K562 (cell line): ENCODE data around the gene SPI1. TPM values are rescaled to one million over a fixed set of nuclear protein-coding genes. Genes with fewer than 3 reads are reported as not detected.

Experiments used
- ARHGAP35 ChIP-seq: fragments of 450-650 bp; IDR thresholded peaks from 2 replicates; pipeline ENCODE4 v1.6.1; 2018; ENCODE audit not compliant: partially characterized antibody
- CC2D1A ChIP-seq: fragments of 450-650 bp; IDR thresholded peaks from 2 replicates; pipeline ENCODE4 v1.6.1; 2017; ENCODE audit warnings: mild to moderate bottlenecking
- FUS ChIP-seq: fragments of 200-400 bp; formaldehyde crosslinking; optimal IDR thresholded peaks from 2 replicates; pipeline ENCODE3; 2017; ENCODE audit warnings: low read depth, low read length
- HDAC2 ChIP-seq: fragments of 450-650 bp; IDR thresholded peaks from 2 replicates; pipeline ENCODE4 v1.6.1; 2016; ENCODE audit warnings: mild to moderate bottlenecking
- HIVEP1 ChIP-seq: fragments of 250-450 bp; sonication (Bioruptor Pico); IDR thresholded peaks from 2 replicates; pipeline ENCODE4 v1.4.0; 2020; ENCODE audit warnings: mild to moderate bottlenecking
- KHSRP ChIP-seq: fragments of 450-650 bp; IDR thresholded peaks from 2 replicates; pipeline ENCODE4 v1.6.1; 2017
- MAFG ChIP-seq: fragments of 450-650 bp; conservative IDR thresholded peaks from 2 replicates; pipeline ENCODE4 v1.6.1; 2016; ENCODE audit warnings: missing genetic modification characterization, missing compliant biosample characterization
- MECOM ChIP-seq: fragments of 250-450 bp; sonication (Bioruptor Pico); IDR thresholded peaks from 2 replicates; pipeline ENCODE4 v1.8.0; 2022; ENCODE audit warnings: inconsistent platforms
- NELFE ChIP-seq: IDR thresholded peaks from 2 replicates; pipeline ENCODE4 v1.6.1; 2011; ENCODE audit warnings: mild to moderate bottlenecking; ENCODE audit not compliant: insufficient read depth, insufficient read length
- POLR2AphosphoS5 ChIP-seq: IDR thresholded peaks from 2 replicates; pipeline ENCODE4 v1.6.1; 2011; ENCODE audit warnings: mild to moderate bottlenecking, low read depth, low read length, moderate library complexity; ENCODE audit not compliant: control insufficient read depth, insufficient read depth
- TAF1 ChIP-seq: IDR thresholded peaks from 2 replicates; pipeline ENCODE4 v1.6.1; 2011; ENCODE audit warnings: mild to moderate bottlenecking, low read length, moderate library complexity; ENCODE audit not compliant: insufficient read depth, control insufficient read depth, severe bottlenecking; ENCODE audit errors: extremely low read depth
- TEAD2 ChIP-seq: fragments of 450-650 bp; IDR thresholded peaks from 2 replicates; pipeline ENCODE4 v1.6.1; 2016; ENCODE audit warnings: missing genetic modification characterization, control low read depth, missing compliant biosample characterization
- XRCC5 ChIP-seq: fragments of 200-400 bp; formaldehyde crosslinking; IDR thresholded peaks from 2 replicates; pipeline ENCODE4 v1.6.1; 2017; ENCODE audit warnings: low read depth, mild to moderate bottlenecking, low read length
- YBX1 ChIP-seq: fragments of 450-650 bp; IDR thresholded peaks from 2 replicates; pipeline ENCODE4 v1.7.1; 2016; ENCODE audit warnings: mild to moderate bottlenecking
- ZNF165 ChIP-seq: fragments of 250-450 bp; sonication (Bioruptor Pico); IDR thresholded peaks from 2 replicates; pipeline ENCODE4 v1.4.0; 2020; ENCODE audit warnings: borderline replicate concordance
- ZNF75A ChIP-seq: fragments of 450-650 bp; formaldehyde crosslinking; IDR thresholded peaks from 2 replicates; pipeline ENCODE4 v1.4.0; 2020; ENCODE audit warnings: mild to moderate bottlenecking
- polyA plus RNA-seq, 8 experiments: library from polyadenylated mRNA; depleted of rRNA in 4 of 8; stranded (reverse) in 5 of 8; unstranded in 3 of 8; fragments of >200 nt; fragmentation: Nextera tagmentation in 2 of 8; fragmentation: Illumina TruSeq in 1 of 8; extraction: Ambion mirVana in 2 of 8; extraction: Trizol in 1 of 8; gene quantifications; 2 replicates each; pipeline versions ENCODE4 v1.2.1 to v1.2.3, GENCODE V29; 2011 to 2014; ENCODE audit warnings: inconsistent platforms in 1 of 8, missing spikeins in 1 of 8
- total RNA-seq, 7 experiments: library from RNA; depleted of rRNA in 6 of 7; stranded (reverse); fragments of >200 nt in 6 of 7; fragmentation: Illumina TruSeq in 2 of 7; extraction: Trizol in 2 of 7; gene quantifications; 2 replicates each; pipeline versions ENCODE4 v1.2.1 to v1.2.3, GENCODE V29; 2011 to 2021; ENCODE audit warnings: low replicate concordance in 1 of 7
- TF ChIP-seq, protein P1 (sequence below): fragments of 250-450 bp; sonication (Bioruptor Pico); IDR thresholded peaks from 2 replicates; pipeline ENCODE4 v1.9.0; 2021; ENCODE audit warnings: mild to moderate bottlenecking, inconsistent platforms
- TF ChIP-seq, protein P2 (sequence below): sonication (generic); formaldehyde crosslinking; IDR thresholded peaks from 2 replicates; pipeline ENCODE4 v1.8.1; 2023; ENCODE audit warnings: mild to moderate bottlenecking, missing genetic modification reagents, moderate library complexity
- TF ChIP-seq, protein P3 (sequence below): fragments of 450-650 bp; IDR thresholded peaks from 2 replicates; pipeline ENCODE4 v1.7.0; 2016; ENCODE audit warnings: borderline replicate concordance
- TF ChIP-seq, protein P4 (sequence below): sonication (generic); formaldehyde crosslinking; IDR thresholded peaks from 2 replicates; pipeline ENCODE4 v1.8.1; 2022; ENCODE audit warnings: missing genetic modification reagents

SPI1 gene
- total and polyA plus RNA-seq, 9 of the 15 experiments (the other 6 are each of a cell fraction or from before 2014, with no cell fraction given) = 0.10 to 33.7 (median 10.3) TPM

DNA sequence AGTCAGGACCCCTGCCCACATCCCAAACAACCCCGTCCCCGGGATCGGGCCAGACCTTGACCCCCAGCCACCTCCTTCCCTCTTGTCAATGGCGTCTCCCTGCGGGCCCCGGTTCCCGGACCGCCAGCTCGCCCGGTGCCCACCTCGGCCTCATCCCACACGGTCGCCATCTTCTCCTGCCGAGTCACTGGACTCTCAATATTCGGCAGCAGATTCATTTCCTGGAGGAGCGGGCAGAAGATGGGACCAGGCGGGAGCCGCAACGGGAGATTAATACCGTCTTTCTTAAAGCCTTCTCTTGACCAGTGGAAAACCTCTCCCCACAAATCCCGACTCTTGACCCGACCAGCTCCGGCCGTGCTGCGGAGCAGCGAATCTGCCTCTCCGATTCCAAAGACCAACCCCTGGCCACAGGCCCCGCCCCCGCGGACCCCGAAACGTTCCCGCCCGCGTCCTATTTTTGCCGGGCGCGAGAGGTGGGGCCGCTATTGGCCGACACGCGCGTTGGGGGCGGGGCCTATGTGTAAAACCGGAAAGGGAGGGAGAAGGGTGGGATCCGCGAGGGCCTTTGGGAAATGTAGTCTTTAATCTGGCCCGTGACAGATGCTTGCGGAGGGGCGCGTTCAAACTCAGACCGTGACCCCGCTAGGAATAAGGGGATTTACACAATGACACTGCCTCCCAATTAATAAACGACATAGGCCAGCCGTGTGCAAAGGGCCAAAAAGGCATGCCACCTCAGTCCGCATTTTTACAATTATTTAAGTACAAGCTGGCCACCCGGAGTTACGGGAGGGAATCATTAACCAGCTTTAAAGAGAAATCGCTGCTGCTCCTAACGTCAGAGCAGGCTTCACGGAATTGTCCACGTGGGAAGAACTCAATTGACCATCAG is 48.0 kb upstream of the SPI1 start, which contains the start of gene PSMC3 (continued):
- TF ChIP-seq, protein P1, sequence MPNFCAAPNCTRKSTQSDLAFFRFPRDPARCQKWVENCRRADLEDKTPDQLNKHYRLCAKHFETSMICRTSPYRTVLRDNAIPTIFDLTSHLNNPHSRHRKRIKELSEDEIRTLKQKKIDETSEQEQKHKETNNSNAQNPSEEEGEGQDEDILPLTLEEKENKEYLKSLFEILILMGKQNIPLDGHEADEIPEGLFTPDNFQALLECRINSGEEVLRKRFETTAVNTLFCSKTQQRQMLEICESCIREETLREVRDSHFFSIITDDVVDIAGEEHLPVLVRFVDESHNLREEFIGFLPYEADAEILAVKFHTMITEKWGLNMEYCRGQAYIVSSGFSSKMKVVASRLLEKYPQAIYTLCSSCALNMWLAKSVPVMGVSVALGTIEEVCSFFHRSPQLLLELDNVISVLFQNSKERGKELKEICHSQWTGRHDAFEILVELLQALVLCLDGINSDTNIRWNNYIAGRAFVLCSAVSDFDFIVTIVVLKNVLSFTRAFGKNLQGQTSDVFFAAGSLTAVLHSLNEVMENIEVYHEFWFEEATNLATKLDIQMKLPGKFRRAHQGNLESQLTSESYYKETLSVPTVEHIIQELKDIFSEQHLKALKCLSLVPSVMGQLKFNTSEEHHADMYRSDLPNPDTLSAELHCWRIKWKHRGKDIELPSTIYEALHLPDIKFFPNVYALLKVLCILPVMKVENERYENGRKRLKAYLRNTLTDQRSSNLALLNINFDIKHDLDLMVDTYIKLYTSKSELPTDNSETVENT (CRISPR knock-in tag) = peak; percentile 62; the same call in 1 of the 2 replicates
- peak; percentile 55; the same call in 1 of the 2 replicates for TF ChIP-seq MECOM (CRISPR knock-in tag)
- TF ChIP-seq FUS = no peak
- TF ChIP-seq, protein P2, sequence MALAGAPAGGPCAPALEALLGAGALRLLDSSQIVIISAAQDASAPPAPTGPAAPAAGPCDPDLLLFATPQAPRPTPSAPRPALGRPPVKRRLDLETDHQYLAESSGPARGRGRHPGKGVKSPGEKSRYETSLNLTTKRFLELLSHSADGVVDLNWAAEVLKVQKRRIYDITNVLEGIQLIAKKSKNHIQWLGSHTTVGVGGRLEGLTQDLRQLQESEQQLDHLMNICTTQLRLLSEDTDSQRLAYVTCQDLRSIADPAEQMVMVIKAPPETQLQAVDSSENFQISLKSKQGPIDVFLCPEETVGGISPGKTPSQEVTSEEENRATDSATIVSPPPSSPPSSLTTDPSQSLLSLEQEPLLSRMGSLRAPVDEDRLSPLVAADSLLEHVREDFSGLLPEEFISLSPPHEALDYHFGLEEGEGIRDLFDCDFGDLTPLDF (CRISPR knock-in tag) = peak; percentile 96
- TF ChIP-seq ZNF75A (CRISPR knock-in tag) = no peak
- peak; percentile 63; the same call in 1 of the 2 replicates for TF ChIP-seq HDAC2
- TF ChIP-seq CC2D1A = 0 out of 2 replicates have a peak, but pooled peaks have one; percentile 16
- TF ChIP-seq, protein P3, sequence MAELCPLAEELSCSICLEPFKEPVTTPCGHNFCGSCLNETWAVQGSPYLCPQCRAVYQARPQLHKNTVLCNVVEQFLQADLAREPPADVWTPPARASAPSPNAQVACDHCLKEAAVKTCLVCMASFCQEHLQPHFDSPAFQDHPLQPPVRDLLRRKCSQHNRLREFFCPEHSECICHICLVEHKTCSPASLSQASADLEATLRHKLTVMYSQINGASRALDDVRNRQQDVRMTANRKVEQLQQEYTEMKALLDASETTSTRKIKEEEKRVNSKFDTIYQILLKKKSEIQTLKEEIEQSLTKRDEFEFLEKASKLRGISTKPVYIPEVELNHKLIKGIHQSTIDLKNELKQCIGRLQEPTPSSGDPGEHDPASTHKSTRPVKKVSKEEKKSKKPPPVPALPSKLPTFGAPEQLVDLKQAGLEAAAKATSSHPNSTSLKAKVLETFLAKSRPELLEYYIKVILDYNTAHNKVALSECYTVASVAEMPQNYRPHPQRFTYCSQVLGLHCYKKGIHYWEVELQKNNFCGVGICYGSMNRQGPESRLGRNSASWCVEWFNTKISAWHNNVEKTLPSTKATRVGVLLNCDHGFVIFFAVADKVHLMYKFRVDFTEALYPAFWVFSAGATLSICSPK = 0 out of 2 replicates have a peak, but pooled peaks have one; percentile 52
- TF ChIP-seq ZNF165 (CRISPR knock-in tag) = no peak
- no peak for TF ChIP-seq KHSRP
- peak; percentile 85 for TF ChIP-seq MAFG (tag)
- peak; percentile 14 for TF ChIP-seq ARHGAP35
- TF ChIP-seq XRCC5 = peak; percentile 34; the same call in 1 of the 2 replicates
- TF ChIP-seq, protein P4, sequence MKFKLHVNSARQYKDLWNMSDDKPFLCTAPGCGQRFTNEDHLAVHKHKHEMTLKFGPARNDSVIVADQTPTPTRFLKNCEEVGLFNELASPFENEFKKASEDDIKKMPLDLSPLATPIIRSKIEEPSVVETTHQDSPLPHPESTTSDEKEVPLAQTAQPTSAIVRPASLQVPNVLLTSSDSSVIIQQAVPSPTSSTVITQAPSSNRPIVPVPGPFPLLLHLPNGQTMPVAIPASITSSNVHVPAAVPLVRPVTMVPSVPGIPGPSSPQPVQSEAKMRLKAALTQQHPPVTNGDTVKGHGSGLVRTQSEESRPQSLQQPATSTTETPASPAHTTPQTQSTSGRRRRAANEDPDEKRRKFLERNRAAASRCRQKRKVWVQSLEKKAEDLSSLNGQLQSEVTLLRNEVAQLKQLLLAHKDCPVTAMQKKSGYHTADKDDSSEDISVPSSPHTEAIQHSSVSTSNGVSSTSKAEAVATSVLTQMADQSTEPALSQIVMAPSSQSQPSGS (CRISPR knock-in tag) = no peak
- no peak for TF ChIP-seq TEAD2 (tag)
- peak; percentile 84 for TF ChIP-seq POLR2AphosphoS5
- TF ChIP-seq NELFE = no peak
- no peak for TF ChIP-seq YBX1
- peak; percentile 97 for TF ChIP-seq TAF1
- 0 out of 2 replicates have a peak, but pooled peaks have one; percentile 40 for TF ChIP-seq HIVEP1 (CRISPR knock-in tag)
